GM12878 (cell line): ENCODE results near the gene CLC. TPM values are rescaled to one million over a fixed set of nuclear protein-coding genes. Genes with fewer than 3 reads are reported as not detected.

Experiments
- CEBPZ ChIP-seq: fragments of 150-350 bp; IDR thresholded peaks from 2 replicates; pipeline ENCODE4 v1.6.1; 2016; ENCODE audit warnings: low read depth, low read length
- CREM ChIP-seq: IDR thresholded peaks from 2 replicates; pipeline ENCODE4 v1.6.1; 2014; ENCODE audit warnings: antibody characterized with exemption, low read depth
- E2F8 ChIP-seq: fragments of 450-650 bp; IDR thresholded peaks from 2 replicates; pipeline ENCODE4 v1.6.1; 2018; ENCODE audit warnings: mild to moderate bottlenecking, low read depth, moderate library complexity; ENCODE audit not compliant: partially characterized antibody
- E4F1 ChIP-seq: fragments of 450-650 bp; IDR thresholded peaks from 2 replicates; pipeline ENCODE4 v1.6.1; 2018; ENCODE audit warnings: borderline replicate concordance, mild to moderate bottlenecking; ENCODE audit not compliant: partially characterized antibody
- EZH2 ChIP-seq: IDR thresholded peaks from 2 replicates; pipeline ENCODE4 v1.6.1; 2012; ENCODE audit warnings: low read depth, mild to moderate bottlenecking, control low read depth, inconsistent platforms, low read length, borderline replicate concordance; ENCODE audit not compliant: control insufficient read depth
- GABPA ChIP-seq: IDR thresholded peaks from 2 replicates; pipeline ENCODE4 v1.6.1; 2014; ENCODE audit warnings: antibody characterized with exemption, low read depth, mild to moderate bottlenecking, inconsistent platforms
- IKZF2 ChIP-seq, 2 experiments: fragments of 450-650 bp; IDR thresholded peaks; 2 replicates each; pipeline ENCODE4 v1.6.1; 2017; ENCODE audit warnings: mild to moderate bottlenecking in 2 of 2, moderate library complexity in 2 of 2
- MYC ChIP-seq: IDR thresholded peaks from 2 replicates; pipeline ENCODE4 v1.6.1; 2011; ENCODE audit warnings: mild to moderate bottlenecking, low read length, moderate library complexity, inconsistent platforms; ENCODE audit not compliant: insufficient read depth, insufficient replicate concordance, insufficient read length, severe bottlenecking
- NFIC ChIP-seq: IDR thresholded peaks from 2 replicates; pipeline ENCODE4 v1.6.1; 2012; ENCODE audit warnings: low read depth, mild to moderate bottlenecking, inconsistent platforms, low read length, moderate library complexity
- NR2C2 ChIP-seq: IDR thresholded peaks from 2 replicates; pipeline ENCODE4 v1.6.1; 2011; ENCODE audit warnings: borderline replicate concordance, low read depth; ENCODE audit not compliant: control insufficient read depth, insufficient read length
- PBX3 ChIP-seq: IDR thresholded peaks from 2 replicates; pipeline ENCODE4 v1.6.1; 2011; ENCODE audit warnings: mild to moderate bottlenecking, low read depth, low read length, moderate library complexity; ENCODE audit not compliant: insufficient replicate concordance
- POLR2AphosphoS5 ChIP-seq: IDR thresholded peaks from 2 replicates; pipeline ENCODE4 v1.6.1; 2011; ENCODE audit warnings: mild to moderate bottlenecking, low read length, inconsistent platforms
- RAD21 ChIP-seq: IDR thresholded peaks from 2 replicates; pipeline ENCODE4 v1.6.1; 2011; ENCODE audit warnings: mild to moderate bottlenecking, low read depth, low read length, moderate library complexity; ENCODE audit not compliant: insufficient read depth
- SMARCA5 ChIP-seq: fragments of 450-650 bp; IDR thresholded peaks from 2 replicates; pipeline ENCODE4 v1.6.1; 2017; ENCODE audit warnings: mild to moderate bottlenecking
- SREBF2 ChIP-seq: IDR thresholded peaks from 2 replicates; pipeline ENCODE4 v1.6.1; 2012; ENCODE audit warnings: mild to moderate bottlenecking, low read length
- polyA plus RNA-seq, 11 experiments: library from polyadenylated mRNA; depleted of rRNA in 4 of 11; unstranded in 6 of 11; stranded (reverse) in 5 of 11; fragments of >200 nt; fragmentation: Nextera tagmentation in 4 of 11; fragmentation: Illumina TruSeq in 1 of 11; extraction: Ambion mirVana in 4 of 11; extraction: Trizol in 1 of 11; gene quantifications; 1 replicate in 1 of 11; 2 replicates in 10 of 11; pipeline versions ENCODE4 v1.2.1 to v1.2.3, GENCODE V29; 2011 to 2016; ENCODE audit warnings: inconsistent platforms in 2 of 11, missing spikeins in 2 of 11, low read depth in 1 of 11
- total RNA-seq, 4 experiments: library from RNA; depleted of rRNA in 3 of 4; stranded (reverse); fragments of >200 nt in 3 of 4; fragmentation: Illumina TruSeq in 1 of 4; extraction: Trizol in 1 of 4; gene quantifications; 2 replicates each; pipeline versions ENCODE4 v1.2.1 to v1.2.3, GENCODE V29; 2013 to 2021

Gene CLC
- total and polyA plus RNA-seq, 10 of the 15 experiments (the other 5 are each of a cell fraction or from before 2014, with no cell fraction given), result 0.18 to 0.36 (median 0.29) TPM; not detected in 4

GRCh38 chr19:39704181-39705044 lies 33.4 kb downstream of the CLC start, which contains the start of gene LGALS14 (continued):
- TF ChIP-seq PBX3, result no peak
- TF ChIP-seq MYC, result peak; percentile 54
- TF ChIP-seq GABPA, result no peak
- TF ChIP-seq RAD21, result no peak
- peak; percentile 66; the same call in 1 of the 2 replicates for TF ChIP-seq SMARCA5
- TF ChIP-seq SREBF2, result no peak
- TF ChIP-seq E4F1, result no peak
- no peak for TF ChIP-seq EZH2
- TF ChIP-seq CEBPZ, result no peak
- TF ChIP-seq CREM, result no peak
- TF ChIP-seq POLR2AphosphoS5, result no peak
- peak in 1 of 2 experiments; percentile 31; a peak in 2 of 4 replicates for TF ChIP-seq IKZF2 (IDR thresholded peaks at IDR 0.05)
- peak; percentile 62; the same call in 1 of the 2 replicates for TF ChIP-seq NFIC
- TF ChIP-seq E2F8, result no peak
- TF ChIP-seq NR2C2, result no peak
